Retinal pigment epithelial cell (primary cell): ENCODE data around the gene CTAG1A.
"Not testable (repeated sequence)": the region's sequence is repeated elsewhere in the genome, so short reads cannot be mapped to it uniquely, and the experiment has no call there.

Experiments
- DNase-seq: peaks from one replicate; pipeline ENCODE4 v3.0.0-alpha.2; 2010; ENCODE audit warnings: low read depth
- H3K4me3 ChIP-seq: 2 replicates; pipeline ENCODE4 v1.5.1; 2011; ENCODE audit warnings: mild to moderate bottlenecking, low read length, control low read depth, moderate library complexity
- TF ChIP-seq, protein P1 (sequence below): conservative IDR thresholded peaks from 2 replicates; pipeline ENCODE4 v1.5.1; 2011; ENCODE audit warnings: low read depth, low read length, control low read depth, inconsistent platforms

CTAG1A gene

DNA sequence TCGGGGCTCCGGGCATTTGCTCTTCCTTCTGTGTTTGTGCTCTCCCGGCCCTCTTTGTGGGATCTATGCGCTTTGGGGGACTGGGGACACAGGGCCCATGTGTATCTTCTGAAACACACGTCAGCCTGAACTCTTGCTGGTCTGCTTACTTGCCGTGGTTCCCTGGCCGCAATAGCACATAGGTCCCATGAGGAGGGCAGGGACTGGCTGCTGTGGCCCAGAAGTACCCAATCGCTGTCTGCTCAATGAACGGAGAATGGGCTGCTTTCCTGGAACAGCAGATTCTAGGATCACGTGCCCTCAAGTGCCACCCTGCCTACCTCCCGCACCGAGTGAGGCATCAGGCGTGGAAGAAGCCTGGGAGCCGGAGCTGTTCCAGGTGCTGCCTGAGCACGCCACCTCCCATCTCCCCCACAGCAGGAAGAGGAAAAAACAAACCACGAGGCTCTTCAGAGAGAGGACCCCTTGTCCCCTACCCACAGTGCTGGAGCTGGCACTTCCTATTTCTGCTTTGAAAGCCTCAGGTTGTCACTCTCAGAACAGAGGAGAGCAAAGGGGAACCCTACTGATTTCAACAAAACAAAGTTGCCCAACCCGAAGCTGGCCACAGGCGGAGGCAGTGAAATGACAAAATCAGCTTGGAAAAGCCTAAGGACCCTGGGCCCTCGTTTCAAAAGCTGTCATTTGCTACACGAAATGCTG lies 42.1 kb upstream of the CTAG1A start:
- no peak overlapping the region for H3K4me3 ChIP-seq
- TF ChIP-seq, protein P1, sequence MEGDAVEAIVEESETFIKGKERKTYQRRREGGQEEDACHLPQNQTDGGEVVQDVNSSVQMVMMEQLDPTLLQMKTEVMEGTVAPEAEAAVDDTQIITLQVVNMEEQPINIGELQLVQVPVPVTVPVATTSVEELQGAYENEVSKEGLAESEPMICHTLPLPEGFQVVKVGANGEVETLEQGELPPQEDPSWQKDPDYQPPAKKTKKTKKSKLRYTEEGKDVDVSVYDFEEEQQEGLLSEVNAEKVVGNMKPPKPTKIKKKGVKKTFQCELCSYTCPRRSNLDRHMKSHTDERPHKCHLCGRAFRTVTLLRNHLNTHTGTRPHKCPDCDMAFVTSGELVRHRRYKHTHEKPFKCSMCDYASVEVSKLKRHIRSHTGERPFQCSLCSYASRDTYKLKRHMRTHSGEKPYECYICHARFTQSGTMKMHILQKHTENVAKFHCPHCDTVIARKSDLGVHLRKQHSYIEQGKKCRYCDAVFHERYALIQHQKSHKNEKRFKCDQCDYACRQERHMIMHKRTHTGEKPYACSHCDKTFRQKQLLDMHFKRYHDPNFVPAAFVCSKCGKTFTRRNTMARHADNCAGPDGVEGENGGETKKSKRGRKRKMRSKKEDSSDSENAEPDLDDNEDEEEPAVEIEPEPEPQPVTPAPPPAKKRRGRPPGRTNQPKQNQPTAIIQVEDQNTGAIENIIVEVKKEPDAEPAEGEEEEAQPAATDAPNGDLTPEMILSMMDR, result no peak
- no peak for DNase-seq

DNA sequence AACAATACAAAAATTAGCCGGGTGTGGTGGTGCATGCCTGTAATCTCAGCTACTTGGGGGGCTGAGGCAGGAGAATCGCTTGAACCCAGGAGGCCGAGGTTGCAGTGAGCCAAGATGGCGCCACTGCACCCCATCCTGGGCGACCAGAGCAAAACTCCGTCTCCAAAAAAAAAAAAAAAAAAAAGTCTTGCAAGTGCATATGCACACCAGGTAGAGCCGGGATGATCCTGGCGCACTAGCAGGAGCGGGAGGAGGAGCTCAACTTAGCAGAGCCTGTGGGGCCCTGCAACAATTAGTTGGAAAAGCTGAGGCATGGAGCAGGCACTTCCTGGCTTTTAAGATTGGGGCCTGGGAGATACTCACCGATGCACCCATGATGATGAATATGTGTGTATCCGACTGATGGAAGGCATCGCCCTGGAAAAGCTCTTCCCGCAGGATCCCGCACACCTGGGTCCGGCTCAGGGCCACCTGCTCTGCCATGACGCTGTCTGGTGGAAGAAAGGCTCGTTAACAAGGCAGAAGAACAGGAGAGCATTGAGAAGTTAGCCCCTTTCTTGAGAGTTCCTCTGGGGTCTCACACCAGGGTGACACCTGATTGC lies 39.2 kb upstream of the CTAG1A start:
- peak overlapping the region; percentile 52 for H3K4me3 ChIP-seq
- TF ChIP-seq, protein P1, result no peak
- no peak for DNase-seq

DNA sequence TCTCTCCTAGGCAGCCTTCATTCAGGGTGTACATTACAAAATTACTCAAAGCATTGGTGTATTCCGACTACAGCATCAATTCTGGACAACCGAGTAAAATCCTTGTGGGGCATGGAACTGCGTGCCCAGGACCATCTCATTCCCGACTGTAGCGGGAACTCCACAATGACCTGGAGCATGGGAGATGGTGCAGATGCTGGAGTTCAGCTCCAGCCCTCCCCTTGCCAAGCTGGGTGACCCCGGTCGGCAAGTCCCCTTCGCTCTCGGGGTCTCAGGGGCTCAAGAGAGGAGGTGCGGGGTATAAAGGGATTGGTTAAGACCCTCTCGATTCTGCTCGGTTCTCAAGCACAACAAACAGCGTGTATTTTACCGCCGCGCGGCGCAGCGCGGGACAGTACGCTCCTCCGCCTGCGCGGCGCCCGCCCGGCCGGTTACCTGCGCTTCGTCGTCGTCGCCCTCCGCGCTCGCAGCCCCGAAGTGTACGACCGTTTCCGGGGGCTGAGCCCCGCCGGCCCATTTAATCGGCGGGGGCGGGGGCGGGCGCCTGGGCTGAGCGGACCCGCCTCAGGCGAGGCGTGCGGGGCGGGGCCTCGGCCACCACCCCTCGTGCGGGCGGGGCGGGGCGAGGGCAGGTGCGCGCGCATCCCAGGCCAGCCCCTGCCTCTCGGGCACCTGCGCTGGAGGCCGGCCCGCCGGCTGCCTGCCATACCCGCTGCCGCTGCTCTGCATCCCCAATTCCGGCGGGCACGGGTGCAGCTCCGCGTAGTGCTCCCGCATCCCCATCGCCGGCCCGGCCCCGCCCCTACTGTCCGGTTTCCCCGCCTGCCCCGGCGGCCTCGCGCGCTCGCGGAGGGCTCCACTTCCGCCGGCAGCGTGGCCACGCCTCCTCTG lies 38.3 kb upstream of the CTAG1A start, which contains the start of gene G6PD:
TSS of gene G6PD (minus strand) at position 493 of the 891 bp plus-strand sequence. CDS start 691 bp downstream, outside the sequence.
- TF ChIP-seq, protein P1, result no peak
- peak within 1 kb of the TSS; percentile 69 for H3K4me3 ChIP-seq
- no peak for DNase-seq

DNA sequence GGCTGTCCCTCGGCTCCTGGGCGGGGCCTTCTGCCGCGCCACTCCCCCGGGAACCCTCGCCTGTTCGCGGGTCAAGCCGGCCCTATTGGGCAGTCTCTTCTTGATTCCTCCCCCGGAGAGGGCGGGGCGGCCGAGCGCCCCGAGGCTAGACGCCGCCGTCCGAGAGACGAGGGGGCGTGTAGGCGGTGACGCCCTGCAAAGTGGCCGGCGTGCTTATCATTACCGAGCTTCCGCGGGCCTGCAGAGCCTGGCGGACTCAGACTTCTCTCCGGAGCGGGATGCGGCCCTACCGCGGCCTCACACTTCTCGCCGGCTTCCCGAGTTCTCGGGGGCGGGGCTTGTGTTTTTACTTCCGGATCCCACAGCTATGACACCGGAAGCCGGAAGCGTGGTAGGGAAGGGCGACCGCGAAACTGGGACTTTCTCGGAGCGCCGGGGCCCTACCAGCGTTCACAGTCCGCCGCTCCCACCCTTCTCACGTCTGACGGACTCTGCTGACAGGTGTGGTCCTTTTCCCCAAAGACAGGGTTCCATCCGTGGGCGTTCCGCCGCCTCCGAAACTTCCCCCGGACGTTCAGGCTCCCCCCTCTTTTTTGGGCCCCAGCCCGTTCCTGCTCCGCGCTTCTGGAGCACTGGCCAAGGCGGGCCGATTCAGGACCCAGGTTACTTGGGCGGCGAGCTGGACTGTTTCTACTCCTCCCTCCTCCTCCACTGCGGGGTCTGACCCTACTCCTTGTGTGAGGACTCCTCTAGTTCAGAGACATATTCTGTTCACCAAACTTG lies 37.5 kb upstream of the CTAG1A start, which contains the start of gene IKBKG:
TSS of gene IKBKG (plus strand) at position 376 of the 783 bp plus-strand sequence. CDS start 4,383 bp downstream, outside the sequence.
- peak within 1 kb of the TSS; percentile 69 for H3K4me3 ChIP-seq
- TF ChIP-seq, protein P1, result no peak
- DNase-seq, result peak; percentile 49

DNA sequence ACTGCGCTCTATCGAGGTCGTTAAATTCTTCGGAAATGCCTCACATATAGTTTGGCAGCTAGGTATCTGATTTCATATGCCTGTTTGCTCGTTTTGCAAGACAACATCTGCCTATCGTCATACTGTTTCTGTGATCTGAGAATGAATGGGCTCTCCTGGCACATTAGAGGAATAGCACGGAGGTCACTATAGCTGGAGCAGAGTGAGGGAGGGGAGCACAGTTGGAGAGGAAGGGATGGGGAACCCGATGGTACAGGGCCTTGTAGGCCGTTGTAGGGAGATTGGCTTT lies 37.0 kb upstream of the CTAG1A start:
- TF ChIP-seq, protein P1, result no peak
- H3K4me3 ChIP-seq, result peak overlapping the region; percentile 69
- no peak for DNase-seq

DNA sequence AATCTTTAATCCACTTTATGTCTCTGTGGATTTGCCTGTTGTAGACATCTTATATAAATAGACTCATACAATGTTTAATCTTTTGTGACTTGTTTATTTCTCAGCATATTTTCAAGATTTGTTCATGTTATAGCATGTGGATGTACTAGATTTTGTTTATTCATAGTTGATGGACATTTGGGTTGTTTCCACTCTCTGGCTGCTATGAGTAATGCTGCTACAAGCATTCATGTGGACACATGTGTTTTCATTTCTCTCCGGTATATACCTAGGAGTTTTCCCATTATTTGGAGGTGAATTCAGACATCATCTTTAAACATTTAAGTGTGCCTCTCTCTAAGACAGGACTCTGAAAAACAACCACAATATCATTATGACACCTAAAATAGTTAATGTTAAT lies 35.2 kb upstream of the CTAG1A start:
- DNase-seq, result no peak
- no peak overlapping the region for H3K4me3 ChIP-seq
- TF ChIP-seq, protein P1, result no peak

DNA sequence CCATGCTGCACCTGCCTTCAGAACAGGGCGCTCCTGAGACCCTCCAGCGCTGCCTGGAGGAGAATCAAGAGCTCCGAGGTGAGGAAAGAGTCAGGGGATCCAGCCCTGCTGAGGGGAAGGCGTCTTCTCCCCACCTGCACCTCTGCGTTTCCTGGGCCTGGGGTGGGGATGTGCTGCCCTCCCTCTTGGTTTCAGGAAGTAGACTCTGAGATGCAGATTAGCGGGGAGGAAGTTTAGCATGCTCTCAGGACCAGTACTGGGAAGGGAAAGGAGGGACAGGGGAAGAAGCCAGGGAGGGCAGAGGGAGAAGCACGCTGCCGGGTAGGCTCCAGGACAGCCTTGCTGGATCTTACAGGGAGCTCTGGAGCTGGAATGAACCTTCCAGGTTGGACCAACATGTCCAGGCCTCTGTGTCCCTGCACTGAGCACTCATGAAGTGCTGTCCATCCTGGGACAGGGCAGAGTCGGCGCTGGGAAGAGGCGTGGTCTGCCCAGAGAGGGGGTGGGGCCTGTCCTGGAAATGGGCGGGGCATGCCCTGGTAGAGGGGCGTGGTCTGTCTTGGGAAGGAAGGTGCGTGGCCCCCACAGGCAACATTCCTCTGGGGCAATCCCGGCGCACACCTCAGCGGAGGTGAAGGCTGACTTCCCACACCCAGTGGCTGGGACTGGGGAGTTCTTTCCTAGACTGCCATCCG lies 32.7 kb upstream of the CTAG1A start:
- DNase-seq, H3K4me3 ChIP-seq: not testable (repeated sequence)

DNA sequence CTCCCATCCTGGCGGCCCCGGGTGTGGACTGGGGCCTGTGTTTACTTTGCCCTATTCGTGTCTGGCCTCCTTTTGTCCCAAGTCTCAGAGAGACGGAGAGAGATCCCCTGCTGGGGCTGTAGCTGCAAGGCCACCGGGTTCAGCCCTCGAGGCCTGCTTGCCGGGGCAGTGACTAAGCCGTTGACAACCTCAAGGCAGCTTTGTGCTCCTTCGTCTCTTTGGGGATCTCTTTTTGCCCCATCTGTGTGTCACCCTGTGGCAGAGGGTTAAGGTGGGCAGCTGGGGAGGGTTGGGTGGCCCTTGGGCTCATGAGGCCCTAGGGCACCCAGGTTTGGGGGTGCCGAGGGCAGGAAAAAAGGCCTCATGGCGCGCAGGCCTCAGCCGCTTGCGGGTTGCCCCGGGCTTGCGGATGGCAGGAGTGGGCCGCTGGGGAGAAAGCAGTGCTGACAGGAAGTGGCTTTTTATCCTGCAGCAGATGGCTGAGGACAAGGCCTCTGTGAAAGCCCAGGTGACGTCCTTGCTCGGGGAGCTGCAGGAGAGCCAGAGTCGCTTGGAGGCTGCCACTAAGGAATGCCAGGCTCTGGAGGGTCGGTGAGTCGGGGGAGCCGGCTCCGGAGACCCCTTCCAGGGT lies 26.8 kb upstream of the CTAG1A start:
- DNase-seq, H3K4me3 ChIP-seq: not testable (repeated sequence)

DNA sequence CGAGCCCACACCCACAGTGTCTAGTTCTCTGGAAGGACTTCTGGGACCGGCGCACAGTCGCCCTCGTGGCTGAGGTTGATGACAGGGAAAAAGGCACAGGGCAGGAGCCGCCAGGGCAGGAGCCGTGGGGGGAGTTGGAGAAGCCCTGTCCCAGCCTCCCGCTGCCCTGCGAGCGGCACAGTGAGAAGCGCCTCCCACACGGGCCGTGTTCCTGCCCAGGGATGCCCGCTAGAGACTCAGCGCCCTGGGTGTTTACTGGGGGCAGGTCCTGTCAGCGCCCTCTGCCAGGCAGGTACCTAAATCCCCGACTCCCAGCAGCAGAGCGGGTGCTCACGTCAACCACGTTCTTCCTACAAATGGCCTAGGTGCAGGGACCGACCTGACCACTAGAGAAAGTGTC lies 26.0 kb upstream of the CTAG1A start:
- not testable (repeated sequence) for H3K4me3 ChIP-seq, DNase-seq
